CD14-positive monocyte (primary cell): ENCODE results near the gene NRK. TPM values are rescaled to one million over a fixed set of nuclear protein-coding genes. Genes with fewer than 3 reads are reported as not detected.
"Not testable (repeated sequence)": the region's sequence is repeated elsewhere in the genome, so short reads cannot be mapped to it uniquely, and the experiment has no call there.

Experiments
- DNase-seq, 3 donors: peaks; one replicate each; pipeline ENCODE4 v3.0.0-alpha.2; 2011 to 2022
- H2AFZ ChIP-seq: 2 replicates; pipeline ENCODE4 v1.6.0; 2012; ENCODE audit warnings: mild to moderate bottlenecking, low read depth, low read length, inconsistent platforms; ENCODE audit not compliant: insufficient read depth, poor library complexity, severe bottlenecking
- H3K27ac ChIP-seq, 2 donors: 1 replicate in 1 of 2; 2 replicates in 1 of 2; pipeline ENCODE4 v1.5.1; 2012 to 2013; ENCODE audit warnings: low read length in 2 of 2, control low read depth in 1 of 2, inconsistent platforms in 1 of 2, low read depth in 1 of 2, mild to moderate bottlenecking in 1 of 2
- H3K27me3 ChIP-seq, 2 donors: one replicate each; pipeline versions ENCODE4 v1.6.0 to v1.6.1; 2011 to 2013; ENCODE audit warnings: low read length in 2 of 2; ENCODE audit not compliant: control insufficient read depth in 2 of 2, insufficient read depth in 2 of 2
- H3K36me3 ChIP-seq, 2 donors: replicated peaks in 1 of 2; 1 replicate in 1 of 2; 2 replicates in 1 of 2; pipeline versions ENCODE4 v1.5.1 to v1.6.1; 2012 to 2013; ENCODE audit warnings: low read length in 2 of 2, control low read depth in 1 of 2, inconsistent platforms in 1 of 2, mild to moderate bottlenecking in 1 of 2; ENCODE audit not compliant: insufficient read depth in 2 of 2, control insufficient read depth in 1 of 2
- H3K4me1 ChIP-seq, 2 donors: 1 replicate in 1 of 2; 2 replicates in 1 of 2; pipeline versions ENCODE4 v1.5.1 to v1.6.1; 2012 to 2013; ENCODE audit warnings: low read length in 2 of 2, control low read depth in 1 of 2, inconsistent platforms in 1 of 2, mild to moderate bottlenecking in 1 of 2, moderate library complexity in 1 of 2; ENCODE audit not compliant: insufficient read depth in 2 of 2, control insufficient read depth in 1 of 2
- H3K4me2 ChIP-seq: replicated peaks from 2 replicates; pipeline ENCODE3; 2012; ENCODE audit warnings: low read length, moderate library complexity, mild to moderate bottlenecking; ENCODE audit not compliant: poor library complexity, severe bottlenecking; ENCODE audit errors: extremely low read depth
- H3K4me3 ChIP-seq, 3 experiments: fragments of 200-600 bp in 1 of 3; sonication (generic) in 1 of 3; replicated peaks in 1 of 3; 1 replicate in 2 of 3; 2 replicates in 1 of 3; pipeline ENCODE4 v1.5.1; 2011 to 2013; ENCODE audit warnings: low read length in 3 of 3, mild to moderate bottlenecking in 3 of 3, control low read depth in 2 of 3, low read depth in 2 of 3, inconsistent platforms in 1 of 3, moderate library complexity in 1 of 3
- H3K79me2 ChIP-seq: 2 replicates; pipeline ENCODE4 v1.6.0; 2012; ENCODE audit warnings: mild to moderate bottlenecking, control low read depth, inconsistent platforms, low read length, moderate library complexity; ENCODE audit not compliant: insufficient read depth
- H3K9ac ChIP-seq: 2 replicates; pipeline ENCODE4 v1.6.0; 2017; ENCODE audit warnings: low read length, mild to moderate bottlenecking; ENCODE audit not compliant: insufficient read depth, poor library complexity, severe bottlenecking
- H3K9me3 ChIP-seq, 2 donors: replicated peaks in 1 of 2; 1 replicate in 1 of 2; 2 replicates in 1 of 2; pipeline versions ENCODE4 v1.5.1 to v1.6.1; 2012 to 2013; ENCODE audit warnings: low read length in 2 of 2, control low read depth in 1 of 2; ENCODE audit not compliant: control insufficient read depth in 1 of 2, insufficient read depth in 1 of 2
- H4K20me1 ChIP-seq: 2 replicates; pipeline ENCODE4 v1.6.0; 2012; ENCODE audit warnings: mild to moderate bottlenecking, low read length, control low read depth, moderate library complexity; ENCODE audit not compliant: insufficient read depth
- H3K27ac Mint-ChIP-seq, 7 donors: one replicate each; pipeline ENCODE4 v1.8.0; 2020; ENCODE audit warnings: mild to moderate bottlenecking in 7 of 7, mixed read lengths in 7 of 7, moderate library complexity in 6 of 7, inconsistent platforms in 2 of 7
- H3K27me3 Mint-ChIP-seq, 3 donors: one replicate each; pipeline ENCODE4 v1.8.0; 2021 to 2022; ENCODE audit warnings: low read depth in 3 of 3, mild to moderate bottlenecking in 3 of 3, mixed read lengths in 3 of 3, moderate library complexity in 3 of 3, inconsistent platforms in 1 of 3
- H3K36me3 Mint-ChIP-seq, 2 donors: one replicate each; pipeline ENCODE4 v1.8.0; 2020; ENCODE audit warnings: mixed read lengths in 2 of 2, inconsistent platforms in 1 of 2, mild to moderate bottlenecking in 1 of 2
- H3K4me1 Mint-ChIP-seq: one replicate; pipeline ENCODE4 v1.8.0; 2020; ENCODE audit warnings: mild to moderate bottlenecking, mixed read lengths
- H3K4me3 Mint-ChIP-seq, 2 donors: one replicate each; pipeline ENCODE4 v1.8.0; 2020; ENCODE audit warnings: mild to moderate bottlenecking in 2 of 2, mixed read lengths in 2 of 2, moderate library complexity in 1 of 2
- H3K9me3 Mint-ChIP-seq, 7 donors: one replicate each; pipeline ENCODE4 v1.8.0; 2020 to 2022; ENCODE audit warnings: mixed read lengths in 7 of 7, mild to moderate bottlenecking in 6 of 7, moderate library complexity in 6 of 7, inconsistent platforms in 2 of 7
- CTCF ChIP-seq: fragments of 200-600 bp; IDR thresholded peaks from one replicate; pipeline ENCODE4 v1.8.0; 2022; ENCODE audit warnings: antibody characterized with exemption, mild to moderate bottlenecking
- WGBS: methylation state at CpG from one replicate; pipeline ENCODE4 v1.1.5; 2013; ENCODE audit warnings: missing lambda C conversion rate; ENCODE audit not compliant: insufficient coverage; 5-methylcytosine and 5-hydroxymethylcytosine counted together
- intact Hi-C, 2 donors: fragments of 100-400 bp; cut with micrococcal nuclease; formaldehyde crosslinking; loops; one replicate each; pipeline versions ENCODE4 v1.15.0 to v1.15.1; 2023
- polyA plus RNA-seq, 3 donors: library from polyadenylated mRNA; depleted of rRNA in 1 of 3; unstranded in 2 of 3; stranded (reverse) in 1 of 3; fragments of 300-500 nt in 2 of 3; fragments of >200 nt in 1 of 3; fragmentation: Illumina TruSeq in 2 of 3; gene quantifications; 1 replicate in 2 of 3; 2 replicates in 1 of 3; pipeline ENCODE4 v1.2.3, GENCODE V29; 2012 to 2021

Gene NRK
- polyA plus RNA-seq, 3 donors: not detected

- no peaks in the 10 kb centered on the region for H3K4me1 Mint-ChIP-seq
- H3K9me3 Mint-ChIP-seq: peaks cover 0 to 7% (median 1%) of the 10 kb centered on the region in 7 donors
- peaks cover 0 to 1% (median 0%) of the 10 kb centered on the region in 3 donors for H3K27me3 Mint-ChIP-seq
- Histone ChIP-seq H2AFZ (no peak overlapping the region), H3K9me3 (no peaks in the 10 kb centered on the region), H3K9ac (no peak overlapping the region), H3K4me3 (no peak overlapping the region), H3K4me2 (no peak overlapping the region), H3K4me1 (no peaks in the 10 kb centered on the region), H3K79me2 (no peaks in the 10 kb centered on the region), H3K27me3 (no peaks in the 10 kb centered on the region), H3K36me3 (no peaks in the 10 kb centered on the region), H4K20me1 (no peaks in the 10 kb centered on the region), H3K27ac (no peak overlapping the region)
- TF ChIP-seq CTCF: no peak
- intact Hi-C loops: no loop called here
- no peak for DNase-seq
- H3K36me3 Mint-ChIP-seq: no peaks in the 10 kb centered on the region
- H3K27ac Mint-ChIP-seq: no peak overlapping the region
- H3K4me3 Mint-ChIP-seq: no peak overlapping the region
- WGBS: 75% methylated on average over 1 of the region's 1 CpG
These were observed 177.0 kb downstream of the NRK start for GRCh38 chrX:105999294-105999693.

- Mint-ChIP-seq H3K4me3 (no peak overlapping the region), H3K27ac (no peak overlapping the region), H3K9me3 (peaks cover 0 to 5% (median 1%) of the 10 kb centered on the region in 7 donors), H3K36me3 (no peaks in the 10 kb centered on the region), H3K4me1 (no peaks in the 10 kb centered on the region), H3K27me3 (peaks cover 0 to 2% (median 1%) of the 10 kb centered on the region in 3 donors)
- Histone ChIP-seq H3K9me3 (no peaks in the 10 kb centered on the region), H4K20me1 (no peaks in the 10 kb centered on the region), H3K27me3 (no peaks in the 10 kb centered on the region), H3K4me1 (no peaks in the 10 kb centered on the region), H2AFZ (no peak overlapping the region), H3K27ac (no peak overlapping the region), H3K4me2 (no peak overlapping the region), H3K79me2 (no peaks in the 10 kb centered on the region), H3K4me3 (no peak overlapping the region), H3K9ac (no peak overlapping the region), H3K36me3 (no peaks in the 10 kb centered on the region)
- no peak for DNase-seq
- intact Hi-C loops: no loop called here
- no peak for TF ChIP-seq CTCF
These were observed 177.9 kb downstream of the NRK start for GRCh38 chrX:106000203-106000602.

- H3K4me2 ChIP-seq, H3K9me3 ChIP-seq, H3K27ac ChIP-seq, H3K27me3 ChIP-seq, H3K9me3 Mint-ChIP-seq, intact Hi-C loops, H3K79me2 ChIP-seq, H3K4me1 ChIP-seq, H3K4me3 Mint-ChIP-seq, H4K20me1 ChIP-seq, H3K36me3 Mint-ChIP-seq, DNase-seq, H3K9ac ChIP-seq, H3K27ac Mint-ChIP-seq, H3K27me3 Mint-ChIP-seq, H2AFZ ChIP-seq, H3K4me1 Mint-ChIP-seq, H3K36me3 ChIP-seq, H3K4me3 ChIP-seq: not testable (repeated sequence)
- no CpG with 5 or more reads among the region's 5 CpGs for WGBS
These were observed 178.3 kb downstream of the NRK start for GRCh38 chrX:106000609-106001008.
